SK-N-SH treated with all-trans-retinoic acid at 6 μM for 48 hours (cell line): Measurements from ENCODE around the gene PPM1H.
A peak's percentile ranks its signal among the peaks of the same experiment; 100 is the strongest.

ENCODE experiments used
- ATAC-seq: fragments of 200-7000 bp; cut with Tn5 transposase; 3 replicates; pipeline ENCODE4 v1.9.1; 2020; ENCODE audit warnings: mild to moderate bottlenecking, moderate library complexity
- ARNTL ChIP-seq: fragments of 450-650 bp; formaldehyde crosslinking; IDR thresholded peaks from 2 replicates; pipeline ENCODE4 v1.5.0; 2020; ENCODE audit warnings: low read depth, mild to moderate bottlenecking, moderate library complexity, borderline replicate concordance
- BACH2 ChIP-seq: fragments of 250-450 bp; sonication (Bioruptor Pico); IDR thresholded peaks from 2 replicates; pipeline ENCODE4 v1.9.0; 2021; ENCODE audit warnings: mild to moderate bottlenecking, borderline replicate concordance
- CREB5 ChIP-seq: fragments of 250-450 bp; sonication (Bioruptor Pico); IDR thresholded peaks from 2 replicates; pipeline ENCODE4 v1.5.1; 2020; ENCODE audit warnings: low read depth, mild to moderate bottlenecking, moderate library complexity
- CSDC2 ChIP-seq: fragments of 250-450 bp; sonication (Bioruptor Pico); IDR thresholded peaks from 2 replicates; pipeline ENCODE4 v1.5.0; 2020; ENCODE audit warnings: mild to moderate bottlenecking, moderate library complexity
- CSRNP3 ChIP-seq: fragments of 250-450 bp; sonication (Bioruptor Pico); IDR thresholded peaks from 2 replicates; pipeline ENCODE4 v1.5.1; 2021; ENCODE audit warnings: mild to moderate bottlenecking, moderate library complexity
- ESRRG ChIP-seq: fragments of 250-450 bp; sonication (Bioruptor Pico); IDR thresholded peaks from 2 replicates; pipeline ENCODE4 v1.6.1; 2021; ENCODE audit warnings: mild to moderate bottlenecking
- GLIS3 ChIP-seq: fragments of 250-450 bp; sonication (Bioruptor Pico); IDR thresholded peaks from 2 replicates; pipeline ENCODE4 v1.5.0; 2020; ENCODE audit warnings: mild to moderate bottlenecking, moderate library complexity
- ISL1 ChIP-seq: fragments of 250-450 bp; sonication (Bioruptor Pico); IDR thresholded peaks from 2 replicates; pipeline ENCODE4 v2.1.2; 2022; ENCODE audit warnings: mild to moderate bottlenecking, moderate library complexity
- OSR1 ChIP-seq: fragments of 250-450 bp; sonication (Bioruptor Pico); IDR thresholded peaks from 2 replicates; pipeline ENCODE4 v1.8.0; 2022; ENCODE audit warnings: moderate library complexity, mild to moderate bottlenecking, inconsistent platforms
- PATZ1 ChIP-seq: fragments of 250-450 bp; sonication (Bioruptor Pico); IDR thresholded peaks from 2 replicates; pipeline ENCODE4 v1.8.0; 2020; ENCODE audit warnings: mild to moderate bottlenecking, moderate library complexity, borderline replicate concordance
- POU6F1 ChIP-seq: fragments of 250-450 bp; sonication (Bioruptor Pico); IDR thresholded peaks from 2 replicates; pipeline ENCODE4 v1.8.0; 2021; ENCODE audit warnings: low read depth, mild to moderate bottlenecking, moderate library complexity, borderline replicate concordance
- RARB ChIP-seq: fragments of 250-450 bp; sonication (Bioruptor Pico); IDR thresholded peaks from 2 replicates; pipeline ENCODE4 v1.8.0; 2021; ENCODE audit warnings: mild to moderate bottlenecking, moderate library complexity
- SNAI2 ChIP-seq: fragments of 250-450 bp; sonication (Bioruptor Pico); IDR thresholded peaks from 2 replicates; pipeline ENCODE4 v1.5.0; 2020; ENCODE audit warnings: mild to moderate bottlenecking, moderate library complexity
- TOX ChIP-seq: fragments of 250-450 bp; sonication (Bioruptor Pico); IDR thresholded peaks from 2 replicates; pipeline ENCODE4 v1.8.0; 2021; ENCODE audit warnings: mild to moderate bottlenecking, moderate library complexity, borderline replicate concordance
- TSHZ2 ChIP-seq: fragments of 250-450 bp; sonication (Bioruptor Pico); IDR thresholded peaks from 2 replicates; pipeline ENCODE4 v1.5.0; 2020; ENCODE audit warnings: mild to moderate bottlenecking, moderate library complexity
- ZC3H10 ChIP-seq: fragments of 250-450 bp; sonication (Bioruptor Pico); IDR thresholded peaks from 2 replicates; pipeline ENCODE4 v1.5.1; 2021; ENCODE audit warnings: mild to moderate bottlenecking, moderate library complexity
- ZFP3 ChIP-seq: fragments of 250-450 bp; sonication (Bioruptor Pico); IDR thresholded peaks from 2 replicates; pipeline ENCODE4 v1.5.0; 2020; ENCODE audit warnings: mild to moderate bottlenecking, moderate library complexity
- ZFP30 ChIP-seq: fragments of 450-650 bp; formaldehyde crosslinking; IDR thresholded peaks from 2 replicates; pipeline ENCODE4 v1.5.0; 2022; ENCODE audit warnings: mild to moderate bottlenecking, moderate library complexity
- ZNF565 ChIP-seq: fragments of 450-650 bp; formaldehyde crosslinking; conservative IDR thresholded peaks from 2 replicates; pipeline ENCODE4 v1.5.0; 2020; ENCODE audit warnings: low read depth, mild to moderate bottlenecking, moderate library complexity
- ZNF70 ChIP-seq: fragments of 450-650 bp; formaldehyde crosslinking; IDR thresholded peaks from 2 replicates; pipeline ENCODE4 v1.5.0; 2020; ENCODE audit warnings: mild to moderate bottlenecking, moderate library complexity

PPM1H gene

GRCh38 chr12:62712681-62713573 is 222.0 kb downstream of the PPM1H start:
- no peak for ATAC-seq

GRCh38 chr12:62711631-62712241 is 223.2 kb downstream of the PPM1H start:
- ATAC-seq: peak; percentile 51

More at GRCh38 chr12:62712681-62713573, 222.0 kb downstream of the PPM1H start:
- TF ChIP-seq ZFP3 (CRISPR knock-in tag): no peak

GRCh38 chr12:62709311-62709710 is 225.6 kb downstream of the PPM1H start:
- ATAC-seq: no peak
- TF ChIP-seq POU6F1 (CRISPR knock-in tag) (no peak), ZNF565 (CRISPR knock-in tag) (no peak), BACH2 (CRISPR knock-in tag) (no peak), ZNF70 (no peak)
- TF ChIP-seq, all 23 proteins: peak for 0

More at GRCh38 chr12:62711631-62712241, 223.2 kb downstream of the PPM1H start:
- TF ChIP-seq OSR1 (CRISPR knock-in tag) (no peak), CSRNP3 (no peak), TSHZ2 (CRISPR knock-in tag) (no peak), ARNTL (CRISPR knock-in tag) (no peak), RARB (CRISPR knock-in tag) (no peak), CREB5 (CRISPR knock-in tag) (no peak), GLIS3 (no peak), TOX (CRISPR knock-in tag) (no peak), BACH2 (CRISPR knock-in tag) (no peak)

- ATAC-seq: no peak
- TF ChIP-seq CSDC2 (CRISPR knock-in tag) (no peak), RARB (CRISPR knock-in tag) (no peak), PATZ1 (CRISPR knock-in tag) (no peak), ZFP30 (no peak), ZNF565 (CRISPR knock-in tag) (no peak), SNAI2 (CRISPR knock-in tag) (no peak), ZC3H10 (CRISPR knock-in tag) (no peak), ESRRG (CRISPR knock-in tag) (no peak), CSRNP3 (no peak), ARNTL (CRISPR knock-in tag) (no peak), ISL1 (CRISPR knock-in tag) (no peak)
- TF ChIP-seq, all 23 proteins: peak for 0
Observed at GRCh38 chr12:62707939-62708338, 227.0 kb downstream of the PPM1H start.
